ENCODE measurements around the gene SEMA3G.

- TF ChIP-seq, protein P1, sequence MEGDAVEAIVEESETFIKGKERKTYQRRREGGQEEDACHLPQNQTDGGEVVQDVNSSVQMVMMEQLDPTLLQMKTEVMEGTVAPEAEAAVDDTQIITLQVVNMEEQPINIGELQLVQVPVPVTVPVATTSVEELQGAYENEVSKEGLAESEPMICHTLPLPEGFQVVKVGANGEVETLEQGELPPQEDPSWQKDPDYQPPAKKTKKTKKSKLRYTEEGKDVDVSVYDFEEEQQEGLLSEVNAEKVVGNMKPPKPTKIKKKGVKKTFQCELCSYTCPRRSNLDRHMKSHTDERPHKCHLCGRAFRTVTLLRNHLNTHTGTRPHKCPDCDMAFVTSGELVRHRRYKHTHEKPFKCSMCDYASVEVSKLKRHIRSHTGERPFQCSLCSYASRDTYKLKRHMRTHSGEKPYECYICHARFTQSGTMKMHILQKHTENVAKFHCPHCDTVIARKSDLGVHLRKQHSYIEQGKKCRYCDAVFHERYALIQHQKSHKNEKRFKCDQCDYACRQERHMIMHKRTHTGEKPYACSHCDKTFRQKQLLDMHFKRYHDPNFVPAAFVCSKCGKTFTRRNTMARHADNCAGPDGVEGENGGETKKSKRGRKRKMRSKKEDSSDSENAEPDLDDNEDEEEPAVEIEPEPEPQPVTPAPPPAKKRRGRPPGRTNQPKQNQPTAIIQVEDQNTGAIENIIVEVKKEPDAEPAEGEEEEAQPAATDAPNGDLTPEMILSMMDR (IDR thresholded peaks at IDR 0.05; ENCODE audit: borderline replicate concordance, extremely low read depth, low read length, poor library complexity, severe bottlenecking), result no peak
- TF ChIP-seq EZH2 (IDR thresholded peaks at IDR 0.05; ENCODE audit: borderline replicate concordance, low read depth, low read length, severe bottlenecking), result no peak
Measured at GRCh38 chr3:52488746-52489145, 43.8 kb upstream of the SEMA3G start.
